A673 (cell line): Measurements from ENCODE around the gene NSD1. TPM values are rescaled to one million over a fixed set of nuclear protein-coding genes. Genes with fewer than 3 reads are reported as not detected.

Experiments used
- BruUV-seq: library from RNA; stranded (reverse); fragments of 400-500 nt; replicated peaks from 2 replicates; lab custom pipeline; 2021; lab: Mats Ljungman, UMichigan
- CTCF ChIA-PET: fragments of 300-600 bp; sonication (Branson Sonifier 250); formaldehyde crosslinking; loops from one replicate; lab custom pipeline; 2022; ENCODE audit warnings: antibody characterized with exemption; lab: Charles Lee
- POLR2A ChIA-PET: fragments of 300-600 bp; sonication (Branson Sonifier 250); formaldehyde crosslinking; loops from one replicate; lab custom pipeline; 2022; ENCODE audit warnings: antibody characterized with exemption; ENCODE audit not compliant: low non-redundant PET; lab: Charles Lee
- DNase-seq: peaks from one replicate; pipeline ENCODE4 v3.0.0-alpha.2; 2015; ENCODE audit warnings: low spot score
- H3K27ac ChIP-seq: fragments of 200-600 bp; sonication (generic); 2 replicates; pipeline ENCODE4 v1.5.1; 2016; ENCODE audit warnings: mixed run types, low read depth, mild to moderate bottlenecking, mixed read lengths, antibody characterized with exemption, low read length; ENCODE audit not compliant: poor library complexity, severe bottlenecking
- H3K27me3 ChIP-seq: fragments of 200-600 bp; sonication (generic); replicated peaks from 2 replicates; pipeline ENCODE4 v1.6.1; 2017; ENCODE audit warnings: mixed run types, low read depth, mild to moderate bottlenecking, mixed read lengths, antibody characterized with exemption, low read length; ENCODE audit not compliant: insufficient read depth, poor library complexity
- H3K36me3 ChIP-seq: fragments of 200-600 bp; sonication (generic); 2 replicates; pipeline ENCODE4 v1.6.1; 2016; ENCODE audit warnings: mixed run types, mild to moderate bottlenecking, mixed read lengths, antibody characterized with exemption, low read length; ENCODE audit not compliant: insufficient read depth, poor library complexity, severe bottlenecking
- H3K4me1 ChIP-seq: fragments of 200-600 bp; sonication (generic); 2 replicates; pipeline ENCODE4 v1.6.1; 2017; ENCODE audit warnings: mixed run types, mild to moderate bottlenecking, mixed read lengths, antibody characterized with exemption, low read length; ENCODE audit not compliant: insufficient read depth, poor library complexity, severe bottlenecking
- H3K4me3 ChIP-seq: fragments of 200-600 bp; sonication (generic); 2 replicates; pipeline ENCODE4 v1.5.1; 2016; ENCODE audit warnings: low read depth, mixed run types, mild to moderate bottlenecking, mixed read lengths, low read length; ENCODE audit not compliant: poor library complexity, severe bottlenecking
- H3K9me3 ChIP-seq: fragments of 200-600 bp; sonication (generic); 2 replicates; pipeline ENCODE4 v1.6.1; 2016; ENCODE audit warnings: mixed run types, low read depth, mild to moderate bottlenecking, mixed read lengths, antibody characterized with exemption, low read length; ENCODE audit not compliant: poor library complexity, severe bottlenecking
- CTCF ChIP-seq: fragments of 300-800, 200-600 bp; sonication (generic); conservative IDR thresholded peaks from 2 replicates; pipeline ENCODE4 v1.5.1; 2017; ENCODE audit warnings: low read depth, mild to moderate bottlenecking, antibody characterized with exemption, low read length, moderate library complexity, mixed read lengths
- EZH2 ChIP-seq: fragments of 200-600 bp; sonication (generic); IDR thresholded peaks from 2 replicates; pipeline ENCODE4 v1.6.1; 2017; ENCODE audit warnings: borderline replicate concordance, low read depth, mild to moderate bottlenecking, mixed read lengths, antibody characterized with exemption, low read length; ENCODE audit not compliant: poor library complexity, severe bottlenecking
- intact Hi-C: fragments of 100-400 bp; cut with micrococcal nuclease; formaldehyde crosslinking; loops from one replicate; pipeline ENCODE4 v1.10.0; 2022; ENCODE audit not compliant: unreplicated experiment
- total RNA-seq: library from RNA; stranded (reverse); gene quantifications from 2 replicates; pipeline ENCODE4 v1.2.3, GENCODE V29; 2021

Gene NSD1
- total RNA-seq, 1 experiment from 2014 or later: 74.3 TPM

GRCh38 chr5:177310332-177310731 lies 176.8 kb downstream of the NSD1 start:
- POLR2A ChIA-PET: no interaction called here
- Histone ChIP-seq H3K9me3 (no peaks in the 10 kb centered on the region), H3K4me3 (peak overlapping the region; percentile 80), H3K36me3 (peaks cover 23% of the 10 kb centered on the region), H3K27me3 (no peaks in the 10 kb centered on the region), H3K27ac (no peak overlapping the region), H3K4me1 (peaks cover 20% of the 10 kb centered on the region)
- DNase-seq: no peak
- intact Hi-C loops: loop anchor here (2.0 kb wide), 1 partner anchor 186 kb away; the partner anchor contains the start of gene PDLIM7
- no peak for TF ChIP-seq EZH2
- no peak for TF ChIP-seq CTCF
- CTCF ChIA-PET: interaction anchor here (0.6 to 1.8 kb wide), 9 partner anchors 8 to 501 kb away, joined by 3 to 6 read pairs (median 4); partner anchors contain the start of gene GRK6
- no TSS peak for BruUV-seq

- Histone ChIP-seq H3K9me3 (no peaks in the 10 kb centered on the region), H3K36me3 (peaks cover 17% of the 10 kb centered on the region), H3K27me3 (no peaks in the 10 kb centered on the region), H3K27ac (peak overlapping the region; percentile 97), H3K4me3 (peak overlapping the region; percentile 80), H3K4me1 (peaks cover 20% of the 10 kb centered on the region)
- no TSS peak for BruUV-seq
- intact Hi-C loops: loop anchor here (2.0 kb wide), 1 partner anchor 186 kb away; the partner anchor contains the start of gene PDLIM7
- POLR2A ChIA-PET: interaction anchor here (0.5 kb wide), 1 partner anchor 894 kb away, joined by 3 read pairs; the partner anchor contains the start of gene HNRNPAB
- TF ChIP-seq CTCF: no peak
- no peak for TF ChIP-seq EZH2
- CTCF ChIA-PET: interaction anchor here (1.6 kb wide), 1 partner anchor 41 kb away, joined by 3 read pairs; no protein-coding TSS in a partner anchor
- DNase-seq: peak; percentile 45
Measured at GRCh38 chr5:177310757-177311391, 177.3 kb downstream of the NSD1 start.

- no TSS peak for BruUV-seq
- Histone ChIP-seq H3K27ac (peak overlapping the region; percentile 97), H3K4me1 (peaks cover 20% of the 10 kb centered on the region), H3K36me3 (peaks cover 14% of the 10 kb centered on the region), H3K27me3 (no peaks in the 10 kb centered on the region), H3K4me3 (peak overlapping the region; percentile 80), H3K9me3 (no peaks in the 10 kb centered on the region)
- intact Hi-C loops: loop anchor here (2.0 kb wide), 1 partner anchor 185 kb away; the partner anchor contains the start of gene PDLIM7
- ChIA-PET POLR2A (no interaction called here), CTCF (no interaction called here)
- DNase-seq: no peak
- TF ChIP-seq CTCF (no peak), EZH2 (no peak)
Measured at GRCh38 chr5:177311392-177311722, 177.8 kb downstream of the NSD1 start.
